Keratinocyte (primary cell): Measurements from ENCODE around the gene SMG9. TPM values are rescaled to one million over a fixed set of nuclear protein-coding genes. Genes with fewer than 3 reads are reported as not detected.

Experiments
- DNase-seq: peaks from one replicate; pipeline ENCODE4 v3.0.0-alpha.2; 2011; ENCODE audit warnings: low read depth, missing footprints, low spot score
- FAIRE-seq: peaks from 2 replicates; lab custom pipeline; 2011; peaks lifted over from hg19 to GRCh38; lab: Jason Lieb, UNC
- H2AFZ ChIP-seq: 2 replicates; pipeline ENCODE4 v1.6.0; 2012; ENCODE audit warnings: low read length, control low read depth, inconsistent platforms; ENCODE audit not compliant: control insufficient read depth
- H3K27ac ChIP-seq: 2 replicates; pipeline ENCODE4 v1.5.1; 2011; ENCODE audit warnings: low read length; ENCODE audit not compliant: control insufficient read depth, insufficient read depth
- H3K27me3 ChIP-seq: 3 replicates; pipeline ENCODE4 v1.6.0; 2011; ENCODE audit warnings: low read length; ENCODE audit not compliant: control insufficient read depth, insufficient read depth; ENCODE audit errors: extremely low read depth
- H3K36me3 ChIP-seq, 2 experiments: 2 replicates in 1 of 2; 3 replicates in 1 of 2; pipeline ENCODE4 v1.5.1; 2011; ENCODE audit warnings: low read length in 2 of 2, mild to moderate bottlenecking in 1 of 2; ENCODE audit not compliant: control insufficient read depth in 2 of 2, insufficient read depth in 2 of 2; ENCODE audit errors: extremely low read depth in 1 of 2
- H3K4me1 ChIP-seq: 3 replicates; pipeline ENCODE4 v1.5.1; 2011; ENCODE audit warnings: low read length; ENCODE audit not compliant: control insufficient read depth, insufficient read depth; ENCODE audit errors: extremely low read depth
- H3K4me2 ChIP-seq: 3 replicates; pipeline ENCODE4 v1.6.0; 2011; ENCODE audit warnings: low read depth, low read length; ENCODE audit not compliant: control insufficient read depth, insufficient read depth; ENCODE audit errors: extremely low read depth
- H3K4me3 ChIP-seq, 3 experiments: fragments of 200-600 bp in 1 of 3; sonication (generic) in 1 of 3; 2 replicates in 2 of 3; 3 replicates in 1 of 3; pipeline ENCODE4 v1.5.1; 2011 to 2016; ENCODE audit warnings: low read length in 3 of 3, mild to moderate bottlenecking in 3 of 3, control low read depth in 2 of 3, inconsistent platforms in 1 of 3, low read depth in 1 of 3, mixed read lengths in 1 of 3, mixed run types in 1 of 3, moderate library complexity in 1 of 3; ENCODE audit not compliant: control insufficient read depth in 2 of 3, insufficient read depth in 2 of 3; ENCODE audit errors: extremely low read depth in 1 of 3
- H3K79me2 ChIP-seq: 2 replicates; pipeline ENCODE4 v1.6.0; 2012; ENCODE audit warnings: low read length; ENCODE audit not compliant: control insufficient read depth, insufficient read depth
- H3K9ac ChIP-seq: 3 replicates; pipeline ENCODE4 v1.6.0; 2011; ENCODE audit warnings: low read length; ENCODE audit not compliant: control insufficient read depth, insufficient read depth; ENCODE audit errors: extremely low read depth
- H3K9me1 ChIP-seq: 3 replicates; pipeline ENCODE4 v1.6.0; 2011; ENCODE audit warnings: low read length; ENCODE audit not compliant: control insufficient read depth, insufficient read depth; ENCODE audit errors: extremely low read depth
- H3K9me3 ChIP-seq: 2 replicates; pipeline ENCODE4 v1.5.1; 2012; ENCODE audit warnings: low read depth, low read length; ENCODE audit not compliant: control insufficient read depth
- H4K20me1 ChIP-seq: 3 replicates; pipeline ENCODE4 v1.6.0; 2011; ENCODE audit warnings: low read length; ENCODE audit not compliant: control insufficient read depth, insufficient read depth; ENCODE audit errors: extremely low read depth
- EZH2 ChIP-seq: IDR thresholded peaks from one replicate; pipeline ENCODE4 v1.6.1; 2012; ENCODE audit warnings: inconsistent platforms, mild to moderate bottlenecking, low read length, moderate library complexity
- dilution Hi-C: fragments of 300-500 bp; cut with MboI; formaldehyde crosslinking; loops from one replicate; pipeline ENCODE4 v1.7.0; 2020; ENCODE audit warnings: low sequenced_read_pairs; ENCODE audit not compliant: extremely low pct_ligation_motif_present
- polyA plus RNA-seq, 5 experiments: library from polyadenylated mRNA; depleted of rRNA in 3 of 5; stranded (reverse) in 3 of 5; stranded (forward) in 1 of 5; unstranded in 1 of 5; fragments of >200 nt; gene quantifications; 1 replicate in 1 of 5; 2 replicates in 3 of 5; 3 replicates in 1 of 5; pipeline versions ENCODE4 v1.2.1 to v1.2.3, GENCODE V29; 2011 to 2012; ENCODE audit warnings: missing spikeins in 2 of 5, low read depth in 1 of 5, low replicate concordance in 1 of 5
- TF ChIP-seq, protein P1 (sequence below), 3 experiments: IDR thresholded peaks in 1 of 3; conservative IDR thresholded peaks in 1 of 3; optimal IDR thresholded peaks in 1 of 3; 2 replicates in 2 of 3; 3 replicates in 1 of 3; pipeline versions ENCODE3 to v1.5.1; 2011; ENCODE audit warnings: low read length in 3 of 3, mild to moderate bottlenecking in 3 of 3, moderate library complexity in 2 of 3, control low read depth in 1 of 3, inconsistent platforms in 1 of 3; ENCODE audit not compliant: insufficient read depth in 2 of 3; ENCODE audit errors: extremely low read depth in 1 of 3

Gene SMG9
- polyA plus RNA-seq, 1 donor (not counting 4 experiments of a cell fraction or from before 2014, with no cell fraction given), result 15.6 TPM

DNA sequence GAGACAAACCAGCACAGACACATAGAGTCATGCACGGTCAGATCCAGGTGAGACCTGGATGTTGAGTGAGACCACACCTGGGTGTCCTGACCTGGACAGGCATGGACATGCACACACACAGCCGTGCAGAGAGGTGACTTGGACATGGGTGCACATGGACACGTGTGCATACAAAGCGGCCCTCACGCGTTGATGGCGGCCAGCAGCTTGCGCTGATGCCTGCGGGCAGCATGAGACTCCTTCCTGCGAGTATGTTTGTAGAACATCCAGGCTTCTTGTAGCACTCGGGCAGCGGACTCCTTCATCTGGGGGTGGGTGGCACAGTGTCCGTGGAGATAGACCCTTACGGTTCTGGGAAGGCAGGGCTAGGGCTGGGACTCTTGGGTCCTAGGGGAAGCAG is 14.5 kb upstream of the SMG9 start:
- H3K4me1 ChIP-seq, result peaks cover 16% of the 10 kb centered on the region
- FAIRE-seq (no peak), DNase-seq (no peak)
- H2AFZ ChIP-seq, result no peak overlapping the region
- TF ChIP-seq EZH2, result no peak
- TF ChIP-seq, protein P1, sequence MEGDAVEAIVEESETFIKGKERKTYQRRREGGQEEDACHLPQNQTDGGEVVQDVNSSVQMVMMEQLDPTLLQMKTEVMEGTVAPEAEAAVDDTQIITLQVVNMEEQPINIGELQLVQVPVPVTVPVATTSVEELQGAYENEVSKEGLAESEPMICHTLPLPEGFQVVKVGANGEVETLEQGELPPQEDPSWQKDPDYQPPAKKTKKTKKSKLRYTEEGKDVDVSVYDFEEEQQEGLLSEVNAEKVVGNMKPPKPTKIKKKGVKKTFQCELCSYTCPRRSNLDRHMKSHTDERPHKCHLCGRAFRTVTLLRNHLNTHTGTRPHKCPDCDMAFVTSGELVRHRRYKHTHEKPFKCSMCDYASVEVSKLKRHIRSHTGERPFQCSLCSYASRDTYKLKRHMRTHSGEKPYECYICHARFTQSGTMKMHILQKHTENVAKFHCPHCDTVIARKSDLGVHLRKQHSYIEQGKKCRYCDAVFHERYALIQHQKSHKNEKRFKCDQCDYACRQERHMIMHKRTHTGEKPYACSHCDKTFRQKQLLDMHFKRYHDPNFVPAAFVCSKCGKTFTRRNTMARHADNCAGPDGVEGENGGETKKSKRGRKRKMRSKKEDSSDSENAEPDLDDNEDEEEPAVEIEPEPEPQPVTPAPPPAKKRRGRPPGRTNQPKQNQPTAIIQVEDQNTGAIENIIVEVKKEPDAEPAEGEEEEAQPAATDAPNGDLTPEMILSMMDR (optimal IDR thresholded peaks at IDR 0.05 in 1 of 3, IDR thresholded peaks at IDR 0.05 in 1 of 3, conservative IDR thresholded peaks at IDR 0.05 in 1 of 3; ENCODE audit: extremely low read depth in 1 of 3, insufficient read depth in 2 of 3, low read length in 3 of 3), result no peak
- H3K79me2 ChIP-seq, result no peaks in the 10 kb centered on the region
- H3K4me3 ChIP-seq, result no peak overlapping the region
- no peaks in the 10 kb centered on the region for H3K9me3 ChIP-seq
- dilution Hi-C loops, result no loop called here
- H3K9me1 ChIP-seq, result no peaks in the 10 kb centered on the region
- no peaks in the 10 kb centered on the region for H3K27me3 ChIP-seq
- H3K27ac ChIP-seq, result no peak overlapping the region
- no peaks in the 10 kb centered on the region for H4K20me1 ChIP-seq
- peaks cover 0 to 4% of the 10 kb centered on the region in 2 experiments for H3K36me3 ChIP-seq
- H3K4me2 ChIP-seq, result no peak overlapping the region
- H3K9ac ChIP-seq, result no peak overlapping the region

DNA sequence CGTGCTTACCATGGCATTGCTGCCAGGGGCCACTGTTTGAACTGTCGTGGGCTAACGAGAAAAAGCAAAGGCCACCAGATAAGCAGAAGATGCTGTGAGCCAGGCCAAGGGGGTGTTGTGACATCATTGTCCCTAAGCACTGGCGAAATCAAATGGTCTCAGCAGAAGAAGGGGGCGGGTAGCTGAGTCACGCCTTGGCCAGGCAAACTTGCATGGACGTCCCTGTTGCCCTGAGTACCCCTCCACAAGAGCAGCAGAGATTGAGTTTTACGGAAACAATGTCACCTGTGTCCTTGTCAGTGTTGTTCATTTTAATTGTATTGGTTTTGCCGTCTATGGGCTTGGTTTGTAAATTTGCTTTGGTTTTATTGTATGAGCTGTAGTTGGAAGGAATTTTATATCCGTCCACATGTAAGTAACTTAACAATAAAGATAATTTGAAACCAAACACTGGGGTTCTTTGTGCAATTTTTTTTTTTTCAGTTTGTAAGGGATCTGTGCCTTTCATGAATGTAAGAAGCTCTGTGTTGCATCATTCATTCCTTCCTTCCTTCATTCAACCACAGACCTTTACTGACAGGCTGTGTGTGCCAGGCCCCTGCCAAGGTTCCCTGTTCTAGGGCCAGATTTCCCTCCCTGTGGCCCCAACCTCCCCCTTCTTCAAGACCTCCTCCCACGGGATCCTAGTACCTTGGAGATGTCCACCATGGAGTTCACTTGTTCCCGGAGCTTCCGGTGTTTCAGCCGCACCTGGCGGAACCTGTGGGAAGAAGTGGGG is 13.7 kb upstream of the SMG9 start:
- Histone ChIP-seq H4K20me1 (no peaks in the 10 kb centered on the region), H3K9me1 (no peaks in the 10 kb centered on the region), H3K4me3 (no peak overlapping the region), H3K4me2 (no peak overlapping the region), H3K79me2 (no peaks in the 10 kb centered on the region), H3K4me1 (peaks cover 23% of the 10 kb centered on the region), H3K27ac (no peak overlapping the region), H2AFZ (no peak overlapping the region), H3K9ac (no peak overlapping the region), H3K9me3 (no peaks in the 10 kb centered on the region), H3K36me3 (peaks cover 0 to 4% of the 10 kb centered on the region in 2 experiments), H3K27me3 (no peaks in the 10 kb centered on the region)
- FAIRE-seq, result no peak
- dilution Hi-C loops, result no loop called here
- TF ChIP-seq EZH2, result no peak
- TF ChIP-seq, protein P1 (optimal IDR thresholded peaks at IDR 0.05 in 1 of 3, IDR thresholded peaks at IDR 0.05 in 1 of 3, conservative IDR thresholded peaks at IDR 0.05 in 1 of 3; ENCODE audit: extremely low read depth in 1 of 3, insufficient read depth in 2 of 3, low read length in 3 of 3), result no peak
- DNase-seq, result no peak
